Non-pigmented ciliary epithelial cell (primary cell): ENCODE measurements around the gene SLC5A6.

ENCODE experiments used
- DNase-seq: peaks from one replicate; pipeline ENCODE4 v3.0.0-alpha.2; 2010; ENCODE audit warnings: low read depth

SLC5A6 gene

GRCh38 chr2:27174638-27175037 lies 37.4 kb downstream of the SLC5A6 start:
- DNase-seq: no peak

GRCh38 chr2:27171351-27171848 lies 40.7 kb downstream of the SLC5A6 start:
- no peak for DNase-seq

- DNase-seq: no peak
These were observed 41.3 kb downstream of the SLC5A6 start for GRCh38 chr2:27170581-27171337.

GRCh38 chr2:27164960-27165763 lies 46.9 kb downstream of the SLC5A6 start:
- no peak for DNase-seq

- no peak for DNase-seq
These were observed 49.6 kb downstream of the SLC5A6 start for GRCh38 chr2:27162151-27163121.

- DNase-seq: no peak
These were observed 51.9 kb downstream of the SLC5A6 start for GRCh38 chr2:27160191-27160590.

GRCh38 chr2:27159271-27159670 lies 52.8 kb downstream of the SLC5A6 start:
- DNase-seq: no peak

- no peak for DNase-seq
These were observed 53.6 kb downstream of the SLC5A6 start for GRCh38 chr2:27158468-27158867.

- no peak for DNase-seq
These were observed 57.0 kb downstream of the SLC5A6 start for GRCh38 chr2:27155069-27155520.

- DNase-seq: no peak
These were observed 57.6 kb downstream of the SLC5A6 start for GRCh38 chr2:27154488-27154887.

GRCh38 chr2:27152796-27153464 lies 59.1 kb downstream of the SLC5A6 start:
- DNase-seq: no peak

GRCh38 chr2:27152102-27152795 lies 59.8 kb downstream of the SLC5A6 start:
- no peak for DNase-seq

GRCh38 chr2:27150639-27151230 lies 61.3 kb downstream of the SLC5A6 start:
- no peak for DNase-seq
